Panc1 (cell line): ENCODE results near the gene GCN1. TPM values are rescaled to one million over a fixed set of nuclear protein-coding genes. Genes with fewer than 3 reads are reported as not detected.

Experiments used
- ATAC-seq: fragments of 200-7000 bp; cut with Tn5 transposase; 2 replicates; pipeline ENCODE4 v1.9.1; 2020; ENCODE audit warnings: mild to moderate bottlenecking, moderate library complexity
- BruUV-seq: library from RNA; stranded (reverse); fragments of 400-500 nt; replicated peaks from 2 replicates; lab custom pipeline; 2021; lab: Mats Ljungman, UMichigan
- CTCF ChIA-PET: fragments of 300-600 bp; sonication (Branson Sonifier 250); formaldehyde crosslinking; loops from one replicate; lab custom pipeline; 2022; ENCODE audit warnings: antibody characterized with exemption; lab: Charles Lee
- POLR2A ChIA-PET: fragments of 300-600 bp; sonication (Branson Sonifier 250); formaldehyde crosslinking; loops from one replicate; lab custom pipeline; 2022; ENCODE audit warnings: antibody characterized with exemption; lab: Charles Lee
- DNase-seq: peaks from one replicate; pipeline ENCODE4 v3.0.0-alpha.2; 2010; ENCODE audit warnings: low read depth, low spot score
- H3K27ac ChIP-seq: 2 replicates; pipeline ENCODE4 v1.5.1; 2011; ENCODE audit warnings: mild to moderate bottlenecking, low read length, inconsistent platforms
- H3K27me3 ChIP-seq: fragments of 200-500 bp; sonication (Bioruptor generic); 2 replicates; pipeline ENCODE4 v1.6.0; 2014; ENCODE audit warnings: low read length, inconsistent platforms; ENCODE audit not compliant: control insufficient read depth, insufficient read depth
- H3K36me3 ChIP-seq: fragments of 200-500 bp; sonication (Bioruptor generic); 2 replicates; pipeline ENCODE4 v1.5.1; 2014; ENCODE audit warnings: inconsistent platforms, mild to moderate bottlenecking, low read length, moderate library complexity; ENCODE audit not compliant: control insufficient read depth, insufficient read depth
- H3K4me1 ChIP-seq: 2 replicates; pipeline ENCODE4 v1.5.1; 2011; ENCODE audit warnings: inconsistent platforms, mild to moderate bottlenecking, low read length, moderate library complexity; ENCODE audit not compliant: control insufficient read depth, insufficient read depth
- H3K4me3 ChIP-seq, 2 experiments: 2 replicates each; pipeline ENCODE4 v1.5.1; 2011 to 2012; ENCODE audit warnings: low read depth in 2 of 2, low read length in 2 of 2, mild to moderate bottlenecking in 2 of 2, inconsistent platforms in 1 of 2, moderate library complexity in 1 of 2
- H3K9me3 ChIP-seq: fragments of 200-500 bp; sonication (Bioruptor generic); 2 replicates; pipeline ENCODE4 v1.5.1; 2014; ENCODE audit warnings: low read depth, mild to moderate bottlenecking, inconsistent platforms, low read length, moderate library complexity; ENCODE audit not compliant: control insufficient read depth, insufficient read depth
- POLR2AphosphoS5 ChIP-seq: IDR thresholded peaks from 2 replicates; pipeline ENCODE4 v1.6.1; 2012; ENCODE audit warnings: mild to moderate bottlenecking, low read depth, low read length, moderate library complexity
- SIN3A ChIP-seq: IDR thresholded peaks from 2 replicates; pipeline ENCODE4 v1.6.1; 2012; ENCODE audit warnings: low read depth, mild to moderate bottlenecking, low read length, moderate library complexity, borderline replicate concordance; ENCODE audit not compliant: insufficient read depth
- TCF7L2 ChIP-seq: IDR thresholded peaks from 2 replicates; pipeline ENCODE4 v1.6.1; 2011; ENCODE audit warnings: mild to moderate bottlenecking, low read depth, low read length, inconsistent platforms
- in situ Hi-C: cut with HindIII; loops from 2 replicates; pipeline ENCODE4 v1.10.0; 2016; ENCODE audit warnings: low sequenced_read_pairs, low pct_unique_long_range_greater_than_20kb
- intact Hi-C: fragments of 100-400 bp; cut with micrococcal nuclease; formaldehyde crosslinking; loops from one replicate; pipeline ENCODE4 v1.10.0; 2022; ENCODE audit not compliant: unreplicated experiment
- total RNA-seq: library from RNA; stranded (reverse); gene quantifications from one replicate; pipeline ENCODE4 v1.2.1, GENCODE V29; 2021; ENCODE audit not compliant: unreplicated experiment
- TF ChIP-seq, protein P1 (sequence below), 2 experiments: IDR thresholded peaks; 2 replicates each; pipeline ENCODE4 v1.6.1; 2011 to 2012; ENCODE audit warnings: low read depth in 2 of 2, control low read depth in 1 of 2, low read length in 1 of 2, mild to moderate bottlenecking in 1 of 2, moderate library complexity in 1 of 2; ENCODE audit not compliant: insufficient read depth in 1 of 2
- TF ChIP-seq, protein P2 (sequence below): fragments of 450-650 bp; IDR thresholded peaks from 2 replicates; pipeline ENCODE4 v1.5.1; 2017; ENCODE audit warnings: mild to moderate bottlenecking

The GCN1 gene
- total RNA-seq, 1 experiment from 2014 or later, result 175 TPM

DNA sequence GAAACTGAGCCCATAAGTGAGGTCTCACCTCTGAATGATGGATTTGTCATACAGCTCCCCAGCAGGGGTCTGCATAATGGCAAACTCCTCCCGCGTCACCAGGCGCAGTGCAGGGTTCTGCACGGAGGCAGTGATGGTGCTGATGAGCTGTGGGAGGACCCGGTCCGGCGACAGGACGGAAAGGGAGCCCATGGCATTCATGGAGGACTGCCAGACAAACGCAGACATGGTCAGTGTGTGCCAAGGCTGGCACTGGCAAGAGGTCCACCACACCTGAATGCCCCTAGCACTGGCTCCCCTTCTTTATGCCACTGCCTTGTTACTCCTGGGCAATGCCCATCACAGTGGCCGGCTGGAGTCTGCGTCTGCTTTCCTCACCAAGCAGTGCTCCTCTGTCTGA lies 32.7 kb downstream of the GCN1 start:
- ChIA-PET POLR2A (no interaction called here), CTCF (no interaction called here)
- no peak overlapping the region for H3K27ac ChIP-seq
- no peak overlapping the region for H3K4me3 ChIP-seq
- H3K4me1 ChIP-seq, result no peaks in the 10 kb centered on the region
- intact Hi-C loops (no loop called here), in situ Hi-C loops (no loop called here)
- BruUV-seq, result no TSS peak
- TF ChIP-seq POLR2AphosphoS5, result no peak
- TF ChIP-seq, protein P1, sequence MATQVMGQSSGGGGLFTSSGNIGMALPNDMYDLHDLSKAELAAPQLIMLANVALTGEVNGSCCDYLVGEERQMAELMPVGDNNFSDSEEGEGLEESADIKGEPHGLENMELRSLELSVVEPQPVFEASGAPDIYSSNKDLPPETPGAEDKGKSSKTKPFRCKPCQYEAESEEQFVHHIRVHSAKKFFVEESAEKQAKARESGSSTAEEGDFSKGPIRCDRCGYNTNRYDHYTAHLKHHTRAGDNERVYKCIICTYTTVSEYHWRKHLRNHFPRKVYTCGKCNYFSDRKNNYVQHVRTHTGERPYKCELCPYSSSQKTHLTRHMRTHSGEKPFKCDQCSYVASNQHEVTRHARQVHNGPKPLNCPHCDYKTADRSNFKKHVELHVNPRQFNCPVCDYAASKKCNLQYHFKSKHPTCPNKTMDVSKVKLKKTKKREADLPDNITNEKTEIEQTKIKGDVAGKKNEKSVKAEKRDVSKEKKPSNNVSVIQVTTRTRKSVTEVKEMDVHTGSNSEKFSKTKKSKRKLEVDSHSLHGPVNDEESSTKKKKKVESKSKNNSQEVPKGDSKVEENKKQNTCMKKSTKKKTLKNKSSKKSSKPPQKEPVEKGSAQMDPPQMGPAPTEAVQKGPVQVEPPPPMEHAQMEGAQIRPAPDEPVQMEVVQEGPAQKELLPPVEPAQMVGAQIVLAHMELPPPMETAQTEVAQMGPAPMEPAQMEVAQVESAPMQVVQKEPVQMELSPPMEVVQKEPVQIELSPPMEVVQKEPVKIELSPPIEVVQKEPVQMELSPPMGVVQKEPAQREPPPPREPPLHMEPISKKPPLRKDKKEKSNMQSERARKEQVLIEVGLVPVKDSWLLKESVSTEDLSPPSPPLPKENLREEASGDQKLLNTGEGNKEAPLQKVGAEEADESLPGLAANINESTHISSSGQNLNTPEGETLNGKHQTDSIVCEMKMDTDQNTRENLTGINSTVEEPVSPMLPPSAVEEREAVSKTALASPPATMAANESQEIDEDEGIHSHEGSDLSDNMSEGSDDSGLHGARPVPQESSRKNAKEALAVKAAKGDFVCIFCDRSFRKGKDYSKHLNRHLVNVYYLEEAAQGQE (IDR thresholded peaks at IDR 0.05; ENCODE audit: insufficient read depth in 1 of 2, low read depth in 2 of 2, low read length in 1 of 2), result no peak
- no peak for TF ChIP-seq TCF7L2
- TF ChIP-seq, protein P2, sequence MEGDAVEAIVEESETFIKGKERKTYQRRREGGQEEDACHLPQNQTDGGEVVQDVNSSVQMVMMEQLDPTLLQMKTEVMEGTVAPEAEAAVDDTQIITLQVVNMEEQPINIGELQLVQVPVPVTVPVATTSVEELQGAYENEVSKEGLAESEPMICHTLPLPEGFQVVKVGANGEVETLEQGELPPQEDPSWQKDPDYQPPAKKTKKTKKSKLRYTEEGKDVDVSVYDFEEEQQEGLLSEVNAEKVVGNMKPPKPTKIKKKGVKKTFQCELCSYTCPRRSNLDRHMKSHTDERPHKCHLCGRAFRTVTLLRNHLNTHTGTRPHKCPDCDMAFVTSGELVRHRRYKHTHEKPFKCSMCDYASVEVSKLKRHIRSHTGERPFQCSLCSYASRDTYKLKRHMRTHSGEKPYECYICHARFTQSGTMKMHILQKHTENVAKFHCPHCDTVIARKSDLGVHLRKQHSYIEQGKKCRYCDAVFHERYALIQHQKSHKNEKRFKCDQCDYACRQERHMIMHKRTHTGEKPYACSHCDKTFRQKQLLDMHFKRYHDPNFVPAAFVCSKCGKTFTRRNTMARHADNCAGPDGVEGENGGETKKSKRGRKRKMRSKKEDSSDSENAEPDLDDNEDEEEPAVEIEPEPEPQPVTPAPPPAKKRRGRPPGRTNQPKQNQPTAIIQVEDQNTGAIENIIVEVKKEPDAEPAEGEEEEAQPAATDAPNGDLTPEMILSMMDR, result no peak
- TF ChIP-seq SIN3A, result no peak
- ATAC-seq (no peak), DNase-seq (no peak)
- peaks cover 22% of the 10 kb centered on the region for H3K36me3 ChIP-seq
- H3K9me3 ChIP-seq, result no peaks in the 10 kb centered on the region
- no peaks in the 10 kb centered on the region for H3K27me3 ChIP-seq

DNA sequence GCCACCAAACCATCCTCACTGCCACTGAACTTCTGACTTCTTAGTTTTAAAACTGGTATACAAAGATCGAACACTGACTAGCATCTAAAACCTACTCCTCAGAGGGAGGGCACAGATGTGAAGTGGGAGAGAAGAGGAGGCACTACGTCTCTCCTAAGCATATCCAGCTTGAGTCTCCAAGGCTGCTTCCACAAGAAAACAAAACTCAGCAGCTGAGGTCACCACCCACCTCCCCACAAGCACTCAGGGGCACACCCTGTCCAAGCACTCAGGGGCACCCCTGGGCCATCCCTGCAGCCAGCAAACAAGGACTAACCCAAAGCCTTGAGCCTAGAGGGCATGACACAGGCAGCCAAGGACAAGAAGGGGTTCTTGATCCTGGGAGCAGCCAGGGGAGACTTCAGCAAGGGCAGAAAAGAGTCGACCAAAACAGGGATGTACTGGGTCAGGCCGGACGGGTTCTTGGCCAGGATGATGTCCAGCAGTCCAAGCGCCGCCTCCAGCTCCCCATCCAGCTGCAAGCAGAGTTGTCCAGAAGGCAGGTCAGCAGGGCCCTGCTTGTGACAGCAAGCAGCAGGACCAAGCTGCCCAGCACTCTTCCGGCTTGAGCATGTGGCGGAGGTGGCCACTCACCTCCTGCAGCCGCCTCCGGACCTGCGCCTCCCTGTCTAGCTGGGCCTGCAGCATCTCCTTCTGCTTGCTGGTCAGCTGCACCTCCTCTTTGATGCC lies 34.8 kb downstream of the GCN1 start:
- peaks cover 37% of the 10 kb centered on the region for H3K36me3 ChIP-seq
- H3K4me1 ChIP-seq, result no peaks in the 10 kb centered on the region
- TF ChIP-seq, protein P2, result no peak
- no peak for TF ChIP-seq TCF7L2
- TF ChIP-seq SIN3A, result no peak
- no peak for TF ChIP-seq POLR2AphosphoS5
- TF ChIP-seq, protein P1 (IDR thresholded peaks at IDR 0.05; ENCODE audit: insufficient read depth in 1 of 2, low read depth in 2 of 2, low read length in 1 of 2), result no peak
- H3K4me3 ChIP-seq, result no peak overlapping the region
- no peak overlapping the region for H3K27ac ChIP-seq
- no peaks in the 10 kb centered on the region for H3K27me3 ChIP-seq
- DNase-seq (no peak), ATAC-seq (no peak)
- CTCF ChIA-PET, result no interaction called here
- in situ Hi-C loops (no loop called here), intact Hi-C loops (no loop called here)
- BruUV-seq, result no TSS peak
- POLR2A ChIA-PET, result no interaction called here
- no peaks in the 10 kb centered on the region for H3K9me3 ChIP-seq
